Brain microvascular endothelial cell (primary cell): ENCODE results near the gene VAV2.

Experiments used
- DNase-seq: peaks from one replicate; pipeline ENCODE4 v3.0.0-alpha.2; 2020
- H3K27ac ChIP-seq: fragments of 250-450 bp; sonication (Bioruptor Pico); 2 replicates; pipeline ENCODE4 v1.5.1; 2020; ENCODE audit warnings: mild to moderate bottlenecking, moderate library complexity
- H3K27me3 ChIP-seq: fragments of 250-450 bp; sonication (Bioruptor Pico); replicated peaks from 2 replicates; pipeline ENCODE4 v1.5.1; 2020; ENCODE audit warnings: mild to moderate bottlenecking
- H3K36me3 ChIP-seq: fragments of 250-450 bp; sonication (Bioruptor Pico); replicated peaks from 2 replicates; pipeline ENCODE4 v1.5.1; 2020; ENCODE audit warnings: mild to moderate bottlenecking
- H3K4me3 ChIP-seq: 2 replicates; pipeline ENCODE4 v1.5.1; 2011; ENCODE audit warnings: low read depth, mild to moderate bottlenecking, control low read depth, low read length, moderate library complexity
- CTCF ChIP-seq: IDR thresholded peaks from 2 replicates; pipeline ENCODE4 v1.5.1; 2011; ENCODE audit warnings: low read depth, mild to moderate bottlenecking, moderate library complexity, low read length, control low read depth, inconsistent platforms; ENCODE audit errors: missing control alignments
- in situ Hi-C: cut with HindIII; loops from 2 replicates; pipeline ENCODE4 v1.10.0; 2017; ENCODE audit warnings: low sequenced_read_pairs, low pct_ligation_motif_present

The VAV2 gene

GRCh38 chr9:133991964-133992779 lies at the start of gene VAV2:
Gene VAV2 (minus strand): TSS chr9:133992324. CDS start chr9:133992278, 46 bp downstream.
- Histone ChIP-seq H3K4me3 (peak within 1 kb of the TSS; percentile 77), H3K36me3 (no peaks in the 10 kb centered on the region), H3K27me3 (no peaks in the 10 kb centered on the region), H3K27ac (peak within 1 kb of the TSS; percentile 55)
- in situ Hi-C loops: loop anchor here (10.0 kb wide), 1 partner anchor 207 kb away; no protein-coding TSS in a partner anchor
- no peak for TF ChIP-seq CTCF
- DNase-seq: no peak

- in situ Hi-C loops: no loop called here
- H3K36me3 ChIP-seq: peaks cover 42% of the 10 kb centered on the region
- no peaks in the 10 kb centered on the region for H3K27me3 ChIP-seq
These were observed 49.5 kb upstream of the VAV2 start for GRCh38 chr9:134041649-134041962.

GRCh38 chr9:134040781-134041648 lies 48.9 kb upstream of the VAV2 start:
- Histone ChIP-seq H3K27me3 (no peaks in the 10 kb centered on the region), H3K27ac (no peak overlapping the region), H3K36me3 (peaks cover 40% of the 10 kb centered on the region), H3K4me3 (no peak overlapping the region)
- no peak for DNase-seq
- in situ Hi-C loops: no loop called here
- TF ChIP-seq CTCF: no peak

More at GRCh38 chr9:134041649-134041962, 49.5 kb upstream of the VAV2 start:
- TF ChIP-seq CTCF: no peak
- no peak for DNase-seq
- Histone ChIP-seq H3K4me3 (no peak overlapping the region), H3K27ac (no peak overlapping the region)

- H3K4me3 ChIP-seq: no peak overlapping the region
- H3K36me3 ChIP-seq: peaks cover 40% of the 10 kb centered on the region
- in situ Hi-C loops: no loop called here
- TF ChIP-seq CTCF: no peak
- DNase-seq: no peak
- H3K27me3 ChIP-seq: no peaks in the 10 kb centered on the region
- H3K27ac ChIP-seq: no peak overlapping the region
These were observed 48.0 kb upstream of the VAV2 start for GRCh38 chr9:134040176-134040565.

- DNase-seq: no peak
- no peaks in the 10 kb centered on the region for H3K27me3 ChIP-seq
- H3K27ac ChIP-seq: no peak overlapping the region
- peaks cover 39% of the 10 kb centered on the region for H3K36me3 ChIP-seq
- H3K4me3 ChIP-seq: no peak overlapping the region
- no peak for TF ChIP-seq CTCF
- in situ Hi-C loops: no loop called here
These were observed 47.5 kb upstream of the VAV2 start for GRCh38 chr9:134039386-134040175.
